GM19025 (cell line): ENCODE measurements around the gene LEO1.

Experiments used
- ATAC-seq: cut with Tn5 transposase; IDR thresholded peaks from one replicate; pipeline ENCODE4 v1.9.1; 2021; ENCODE audit warnings: mild to moderate bottlenecking, low read depth, moderate library complexity; ENCODE audit not compliant: unreplicated experiment

Gene LEO1

GRCh38 chr15:51935466-51936104, 36.0 kb downstream of the LEO1 start:
- ATAC-seq: peak; percentile 92

- no peak for ATAC-seq
Measured at GRCh38 chr15:51932161-51932560, 39.4 kb downstream of the LEO1 start.

- no peak for ATAC-seq
Measured at GRCh38 chr15:51931638-51932037, 39.9 kb downstream of the LEO1 start.

GRCh38 chr15:51931016-51931415, 40.6 kb downstream of the LEO1 start:
- no peak for ATAC-seq

GRCh38 chr15:51926809-51927208, 44.8 kb downstream of the LEO1 start:
- no peak for ATAC-seq

GRCh38 chr15:51924156-51925068, 47.2 kb downstream of the LEO1 start:
- ATAC-seq: no peak

- no peak for ATAC-seq
Measured at GRCh38 chr15:51917493-51917892, 54.1 kb downstream of the LEO1 start.

- ATAC-seq: no peak
Measured at GRCh38 chr15:51912528-51912927, 59.0 kb downstream of the LEO1 start.

- ATAC-seq: no peak
Measured at GRCh38 chr15:51909584-51909983, 62.0 kb downstream of the LEO1 start.

- ATAC-seq: no peak
Measured at GRCh38 chr15:51908316-51908715, 63.3 kb downstream of the LEO1 start.

GRCh38 chr15:51907136-51907862, 64.3 kb downstream of the LEO1 start:
- ATAC-seq: no peak

GRCh38 chr15:51904931-51905330, 66.6 kb downstream of the LEO1 start:
- no peak for ATAC-seq

GRCh38 chr15:51904421-51904820, 67.2 kb downstream of the LEO1 start:
- ATAC-seq: no peak

GRCh38 chr15:51889486-51889885, 82.1 kb downstream of the LEO1 start:
- ATAC-seq: no peak

GRCh38 chr15:51888593-51889195, 82.9 kb downstream of the LEO1 start:
- ATAC-seq: no peak
